Right lobe of liver (tissue), 4 donors: ENCODE data around the gene DENND4A.

Experiments used
- POLR2A ChIP-seq: fragments of 450-650 bp; IDR thresholded peaks from one replicate; pipeline ENCODE4 v1.6.1; 2017; ENCODE audit warnings: antibody characterized with exemption, mild to moderate bottlenecking
- TF ChIP-seq, protein P1 (sequence below), 4 donors: fragments of 200-600 bp in 3 of 4; fragments of 450-650 bp in 1 of 4; IDR thresholded peaks; one replicate each; pipeline versions ENCODE4 v1.5.1 to v1.8.0; 2016 to 2022; ENCODE audit warnings: antibody characterized with exemption in 4 of 4, mild to moderate bottlenecking in 2 of 4
- donor health status: DM: no; HTN: no; CAD: no.
- donor health status: DM: no; HTN: no; CAD: no.
- donor health status: DM: no; HTN: yes; CAD: no.

DNA sequence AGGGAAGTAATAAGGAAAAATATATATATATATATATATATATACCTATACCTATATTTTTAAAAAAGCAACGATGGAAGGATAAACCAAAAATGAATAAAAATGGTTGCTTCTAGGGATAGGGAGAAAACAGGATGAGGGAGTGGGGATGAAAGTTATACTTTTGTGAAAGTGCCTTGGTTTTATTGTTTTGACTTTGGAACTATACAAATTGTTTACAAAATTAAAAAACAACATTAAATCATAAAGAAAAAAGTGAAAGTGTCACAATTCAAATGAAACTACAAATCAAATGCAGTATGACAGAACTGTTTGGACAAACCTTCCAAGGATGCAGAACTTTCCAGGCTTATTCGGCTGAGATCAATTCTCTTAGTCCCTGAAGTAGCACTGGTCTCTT lies 116.0 kb downstream of the DENND4A start:
- TF ChIP-seq POLR2A: no peak
- TF ChIP-seq, protein P1, sequence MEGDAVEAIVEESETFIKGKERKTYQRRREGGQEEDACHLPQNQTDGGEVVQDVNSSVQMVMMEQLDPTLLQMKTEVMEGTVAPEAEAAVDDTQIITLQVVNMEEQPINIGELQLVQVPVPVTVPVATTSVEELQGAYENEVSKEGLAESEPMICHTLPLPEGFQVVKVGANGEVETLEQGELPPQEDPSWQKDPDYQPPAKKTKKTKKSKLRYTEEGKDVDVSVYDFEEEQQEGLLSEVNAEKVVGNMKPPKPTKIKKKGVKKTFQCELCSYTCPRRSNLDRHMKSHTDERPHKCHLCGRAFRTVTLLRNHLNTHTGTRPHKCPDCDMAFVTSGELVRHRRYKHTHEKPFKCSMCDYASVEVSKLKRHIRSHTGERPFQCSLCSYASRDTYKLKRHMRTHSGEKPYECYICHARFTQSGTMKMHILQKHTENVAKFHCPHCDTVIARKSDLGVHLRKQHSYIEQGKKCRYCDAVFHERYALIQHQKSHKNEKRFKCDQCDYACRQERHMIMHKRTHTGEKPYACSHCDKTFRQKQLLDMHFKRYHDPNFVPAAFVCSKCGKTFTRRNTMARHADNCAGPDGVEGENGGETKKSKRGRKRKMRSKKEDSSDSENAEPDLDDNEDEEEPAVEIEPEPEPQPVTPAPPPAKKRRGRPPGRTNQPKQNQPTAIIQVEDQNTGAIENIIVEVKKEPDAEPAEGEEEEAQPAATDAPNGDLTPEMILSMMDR (IDR thresholded peaks at IDR 0.05): no peak
